WERI-Rb-1 (cell line): ENCODE results near the gene HIGD2B.
"Not testable (repeated sequence)": the region's sequence is repeated elsewhere in the genome, so short reads cannot be mapped to it uniquely, and the experiment has no call there.

ENCODE experiments used
- DNase-seq: peaks from one replicate; pipeline ENCODE4 v3.0.0-alpha.2; 2020
- H3K27ac ChIP-seq: fragments of 250-450 bp; sonication (Bioruptor Pico); 2 replicates; pipeline ENCODE4 v1.5.1; 2020; ENCODE audit warnings: mild to moderate bottlenecking, moderate library complexity
- H3K27me3 ChIP-seq: fragments of 250-450 bp; sonication (Bioruptor Pico); 2 replicates; pipeline ENCODE4 v1.5.1; 2021; ENCODE audit warnings: mild to moderate bottlenecking, low read depth, moderate library complexity; ENCODE audit not compliant: insufficient read depth, severe bottlenecking
- H3K36me3 ChIP-seq: fragments of 250-450 bp; sonication (Bioruptor Pico); 2 replicates; pipeline ENCODE4 v1.5.1; 2020; ENCODE audit warnings: mild to moderate bottlenecking, moderate library complexity
- H3K4me3 ChIP-seq: 2 replicates; pipeline ENCODE4 v1.5.1; 2011; ENCODE audit warnings: low read depth, mild to moderate bottlenecking, control low read depth, low read length
- H3K9me3 ChIP-seq: fragments of 250-450 bp; sonication (Bioruptor Pico); 2 replicates; pipeline ENCODE4 v1.5.1; 2021; ENCODE audit warnings: mild to moderate bottlenecking, moderate library complexity; ENCODE audit not compliant: severe bottlenecking
- CTCF ChIP-seq: IDR thresholded peaks from 2 replicates; pipeline ENCODE4 v1.5.1; 2011; ENCODE audit warnings: low read depth, mild to moderate bottlenecking, control low read depth, inconsistent platforms, low read length

Gene HIGD2B

GRCh38 chr15:72728821-72729220 is 42.8 kb upstream of the HIGD2B start:
- Histone ChIP-seq H3K36me3 (peaks cover 16% of the 10 kb centered on the region), H3K4me3 (no peak overlapping the region), H3K9me3 (no peaks in the 10 kb centered on the region), H3K27me3 (no peaks in the 10 kb centered on the region), H3K27ac (no peak overlapping the region)
- no peak for DNase-seq
- no peak for TF ChIP-seq CTCF

GRCh38 chr15:72728249-72728648 is 42.3 kb upstream of the HIGD2B start:
- not testable (repeated sequence) for H3K4me3 ChIP-seq, DNase-seq, H3K27me3 ChIP-seq, H3K27ac ChIP-seq, H3K9me3 ChIP-seq
- peaks cover 16% of the 10 kb centered on the region for H3K36me3 ChIP-seq

- H3K36me3 ChIP-seq, result peaks cover 12% of the 10 kb centered on the region
- no peak overlapping the region for H3K4me3 ChIP-seq
- no peaks in the 10 kb centered on the region for H3K9me3 ChIP-seq
- TF ChIP-seq CTCF, result no peak
- H3K27me3 ChIP-seq, result no peaks in the 10 kb centered on the region
- H3K27ac ChIP-seq, result no peak overlapping the region
- no peak for DNase-seq
These were observed 41.2 kb upstream of the HIGD2B start for GRCh38 chr15:72727154-72727553.

GRCh38 chr15:72725851-72726250 is 39.9 kb upstream of the HIGD2B start:
- DNase-seq, H3K27ac ChIP-seq, H3K4me3 ChIP-seq, H3K9me3 ChIP-seq, H3K36me3 ChIP-seq, H3K27me3 ChIP-seq: not testable (repeated sequence)

- Histone ChIP-seq H3K36me3 (peaks cover 3% of the 10 kb centered on the region), H3K27me3 (no peaks in the 10 kb centered on the region), H3K9me3 (no peaks in the 10 kb centered on the region), H3K27ac (no peak overlapping the region), H3K4me3 (no peak overlapping the region)
- DNase-seq, result no peak
- TF ChIP-seq CTCF, result no peak
These were observed 39.5 kb upstream of the HIGD2B start for GRCh38 chr15:72725446-72725845.

- no peaks in the 10 kb centered on the region for H3K36me3 ChIP-seq
- no peak for TF ChIP-seq CTCF
- no peak overlapping the region for H3K4me3 ChIP-seq
- no peaks in the 10 kb centered on the region for H3K27me3 ChIP-seq
- no peaks in the 10 kb centered on the region for H3K9me3 ChIP-seq
- no peak for DNase-seq
- no peak overlapping the region for H3K27ac ChIP-seq
These were observed 38.0 kb upstream of the HIGD2B start for GRCh38 chr15:72724028-72724427.

- Histone ChIP-seq H3K9me3 (no peaks in the 10 kb centered on the region), H3K36me3 (peaks cover 9% of the 10 kb centered on the region), H3K27me3 (no peaks in the 10 kb centered on the region), H3K4me3 (no peak overlapping the region), H3K27ac (no peak overlapping the region)
- DNase-seq, result peak; percentile 71
- TF ChIP-seq CTCF, result peak; percentile 77
These were observed 36.2 kb upstream of the HIGD2B start for GRCh38 chr15:72722071-72722696.

GRCh38 chr15:72708551-72709303 is 22.7 kb upstream of the HIGD2B start:
- H3K9me3 ChIP-seq, H3K27ac ChIP-seq, H3K4me3 ChIP-seq, H3K36me3 ChIP-seq, H3K27me3 ChIP-seq, DNase-seq: not testable (repeated sequence)
